ENCODE results near the gene C4BPA. TPM values are rescaled to one million over a fixed set of nuclear protein-coding genes. Genes with fewer than 3 reads are reported as not detected.

C4BPA gene
- polyA plus RNA-seq, 3 donors: 0.24 to 0.47 (median 0.40) TPM

DNA sequence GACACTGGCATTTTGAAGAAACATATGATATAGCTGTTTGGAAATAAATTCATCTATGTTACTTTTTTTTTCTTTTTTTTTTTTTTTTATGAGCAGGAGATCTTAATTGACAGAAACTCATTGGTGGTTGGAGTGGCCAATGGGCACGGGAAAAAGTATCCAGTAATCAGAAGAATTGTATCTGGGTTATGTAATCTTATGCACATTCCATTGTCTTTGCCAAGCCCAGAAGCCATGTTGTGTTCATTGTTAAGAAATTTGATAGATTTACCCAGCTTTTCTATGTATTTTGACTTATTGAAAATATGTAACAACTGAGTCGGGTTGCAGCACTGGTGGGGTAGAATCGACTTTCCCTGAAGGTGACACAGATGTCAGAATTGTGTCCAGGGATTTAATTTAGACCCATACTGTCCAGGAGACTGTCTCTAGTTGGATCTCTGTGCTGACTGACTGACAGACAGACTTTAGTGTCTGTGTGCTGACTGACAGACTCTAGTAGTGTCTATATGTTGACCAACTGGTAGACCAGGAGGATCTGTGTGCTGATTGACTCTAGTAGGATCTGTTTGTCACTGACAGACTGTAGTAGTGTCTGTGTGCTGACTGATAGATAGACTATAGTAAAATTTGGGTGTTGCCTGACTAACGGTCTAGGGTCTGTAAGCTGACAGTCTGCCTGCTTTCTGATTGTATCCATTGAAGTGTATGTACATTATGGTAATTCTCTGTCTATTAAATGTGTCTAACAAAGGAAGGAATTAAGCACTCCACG, 27.7 kb upstream of the C4BPA start:
- no peak for DNase-seq (ENCODE audit: low read depth in 3 of 3, low spot score in 2 of 3)

DNA sequence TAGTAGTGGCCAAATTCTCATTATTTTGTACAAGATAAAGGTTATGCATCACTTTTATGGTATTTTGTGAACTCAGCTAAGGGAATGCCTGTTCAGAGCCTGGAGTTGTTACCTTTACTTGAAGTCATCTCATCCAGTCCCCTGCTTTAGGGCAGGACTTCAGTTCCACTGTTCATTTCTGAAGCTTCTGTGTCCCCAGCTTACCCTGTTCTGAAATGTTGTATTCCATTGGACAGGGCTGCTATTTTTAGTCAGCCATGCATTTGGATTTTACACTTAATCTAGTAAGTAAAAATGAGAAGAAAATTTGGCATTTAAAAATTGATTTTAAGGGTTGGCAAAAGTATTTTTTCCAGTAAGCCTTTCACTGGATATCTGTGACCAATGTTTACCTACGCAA, 27.0 kb upstream of the C4BPA start:
- DNase-seq (ENCODE audit: low read depth in 3 of 3, low spot score in 2 of 3): no peak

DNA sequence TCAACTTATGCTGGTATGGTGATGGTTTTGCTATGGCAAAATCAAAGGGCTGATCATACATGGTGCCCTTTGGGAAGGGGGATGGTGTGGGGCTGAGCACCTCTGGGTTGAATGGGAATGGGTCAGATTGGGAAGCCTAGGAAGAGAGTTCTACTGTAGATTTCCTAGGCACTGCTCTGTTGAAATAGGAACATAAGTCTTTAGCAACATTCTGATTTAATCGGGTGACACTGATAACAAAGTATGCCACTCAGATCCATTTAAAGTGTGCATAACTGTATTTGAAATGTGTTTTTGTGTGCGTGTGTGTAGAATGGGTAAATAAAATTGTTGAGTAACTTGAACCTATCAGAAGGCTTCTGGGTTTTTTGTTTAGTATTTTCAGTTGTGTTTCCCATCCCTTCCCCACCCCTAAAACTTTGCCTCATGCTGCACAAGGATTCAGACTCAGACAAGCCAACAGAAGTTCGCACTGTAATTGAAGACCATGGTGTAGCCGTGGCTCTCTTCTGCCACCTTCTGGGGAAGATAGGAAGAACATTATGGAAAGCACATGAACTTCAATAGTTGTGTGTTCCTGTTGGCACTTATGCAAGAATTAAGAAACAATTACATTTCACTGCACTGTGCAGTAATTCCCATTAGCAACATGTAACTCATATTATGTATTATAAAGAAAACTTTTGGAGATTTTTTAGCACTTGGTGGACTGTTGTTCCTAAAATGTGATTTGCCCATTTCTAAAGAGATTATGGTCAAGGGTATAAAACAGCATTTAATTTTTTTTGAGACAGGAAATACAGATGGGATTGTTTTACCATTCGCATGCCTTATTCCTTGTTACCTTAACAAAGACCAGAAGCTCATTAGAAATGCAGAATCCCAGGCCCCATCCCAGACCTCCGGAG, 26.3 kb upstream of the C4BPA start:
- DNase-seq (ENCODE audit: low read depth in 3 of 3, low spot score in 2 of 3): peak in 2 of 3 donors; percentile 67 to 70

DNA sequence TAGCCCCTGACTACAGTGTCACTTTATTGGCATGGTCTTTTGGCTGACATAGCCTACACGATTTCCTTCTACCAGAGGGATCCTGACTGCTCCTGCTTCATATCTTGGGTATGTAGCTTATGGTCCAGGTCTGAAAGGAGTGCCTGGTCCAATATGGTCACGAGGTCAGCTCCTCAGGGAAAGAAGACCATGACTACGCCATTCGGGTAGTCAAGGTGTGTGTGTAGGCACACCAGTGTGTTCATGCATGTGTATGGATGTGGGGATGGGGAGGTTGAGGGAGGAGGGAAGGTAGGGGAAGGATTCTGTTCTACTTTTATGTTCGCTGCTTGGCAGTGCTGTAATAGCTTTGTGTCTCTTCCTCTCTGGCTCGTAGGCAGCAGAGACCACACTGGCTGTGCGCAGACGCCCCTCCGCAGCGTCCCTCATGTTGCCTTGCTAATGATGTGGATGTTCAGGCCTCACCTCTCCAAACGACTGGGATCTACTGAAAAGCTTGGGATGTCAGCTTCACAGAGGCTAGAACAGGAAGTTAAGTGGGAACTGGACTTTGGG, 25.4 kb upstream of the C4BPA start:
- no peak for DNase-seq (ENCODE audit: low read depth in 3 of 3, low spot score in 2 of 3)

DNA sequence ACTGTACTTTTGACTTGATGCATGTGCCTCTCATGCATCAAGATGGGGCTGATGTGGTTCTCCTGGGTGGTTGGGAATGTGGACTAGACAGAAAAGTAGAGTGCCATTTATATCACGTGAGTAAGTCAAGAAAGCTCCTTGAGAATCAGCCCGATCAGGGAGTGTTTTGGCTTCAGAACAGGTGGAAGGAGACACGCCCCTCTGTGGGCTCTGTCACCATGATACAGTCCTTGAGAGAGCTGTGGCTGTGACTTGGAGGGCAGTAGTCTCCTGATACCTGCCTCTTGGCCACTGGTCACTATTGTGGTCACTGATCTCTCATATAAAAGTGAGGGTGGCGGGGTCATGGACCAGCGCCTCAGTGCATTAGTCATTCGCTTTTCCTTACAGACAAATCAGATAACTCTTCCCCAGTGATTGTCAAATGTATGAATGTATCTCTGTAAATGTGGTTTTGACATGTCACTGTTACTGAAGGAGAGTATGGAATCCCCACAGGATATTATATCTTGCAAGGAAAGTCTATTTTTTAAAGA, 24.3 kb upstream of the C4BPA start:
- no peak for DNase-seq (ENCODE audit: low read depth in 3 of 3, low spot score in 2 of 3)

DNA sequence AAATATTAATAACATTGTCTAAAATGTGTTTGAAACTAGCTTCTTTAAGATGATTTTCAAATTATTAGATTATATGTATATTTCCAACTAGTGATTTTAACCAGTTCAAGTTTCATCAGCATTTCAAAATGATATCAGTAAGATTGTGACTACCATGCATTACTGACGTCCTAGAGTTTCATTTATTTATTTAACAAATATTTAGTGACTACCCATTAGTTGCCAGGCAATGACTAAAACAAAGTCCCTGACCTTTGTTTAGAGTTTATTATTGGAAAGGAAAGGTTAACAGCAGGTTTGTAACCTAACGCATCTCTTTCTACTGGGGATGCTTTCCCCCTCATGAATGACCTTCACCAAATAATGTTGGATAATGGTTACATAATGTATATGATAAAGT, 22.9 kb upstream of the C4BPA start:
- no peak for DNase-seq (ENCODE audit: low read depth in 3 of 3, low spot score in 2 of 3)

DNA sequence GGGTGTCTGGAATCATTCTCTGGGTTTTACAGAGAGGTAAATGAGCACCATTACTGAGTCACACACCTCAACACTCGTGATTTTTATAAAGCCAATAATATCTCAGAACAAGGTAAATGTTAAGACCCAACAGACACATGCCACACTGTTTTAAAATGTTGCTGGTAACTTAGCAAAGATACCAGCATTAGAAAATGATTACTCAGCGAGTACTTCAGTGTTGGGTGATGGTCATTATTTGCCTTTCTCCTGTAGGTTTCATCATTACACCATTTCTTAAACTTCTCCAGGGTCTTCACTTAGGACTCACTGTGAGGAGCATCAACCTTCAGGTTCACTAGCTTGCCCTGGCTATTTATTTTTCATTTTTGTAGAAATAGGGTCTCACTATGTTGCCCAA, 22.2 kb upstream of the C4BPA start:
- no peak for DNase-seq (ENCODE audit: low read depth in 3 of 3, low spot score in 2 of 3)

DNA sequence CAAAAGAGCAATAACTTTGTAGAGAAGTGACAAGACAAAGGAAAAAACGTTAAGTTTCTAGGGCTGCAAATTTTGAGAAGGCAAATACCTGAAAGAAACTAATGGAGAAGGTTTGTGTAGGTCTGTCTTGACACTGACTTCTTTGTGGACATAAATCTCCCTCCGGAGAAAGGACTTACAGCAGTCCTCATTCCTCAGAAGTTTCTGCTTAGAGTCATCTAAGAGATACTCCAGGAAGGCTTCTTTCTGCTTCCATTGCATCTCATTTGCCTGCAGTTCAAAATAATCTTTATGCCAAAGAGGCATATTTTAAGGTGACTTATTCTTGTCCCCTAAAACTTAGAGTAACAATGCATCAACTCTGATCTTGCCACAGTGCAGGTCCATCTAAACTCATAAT, 19.8 kb upstream of the C4BPA start:
- DNase-seq (ENCODE audit: low read depth in 3 of 3, low spot score in 2 of 3): no peak

DNA sequence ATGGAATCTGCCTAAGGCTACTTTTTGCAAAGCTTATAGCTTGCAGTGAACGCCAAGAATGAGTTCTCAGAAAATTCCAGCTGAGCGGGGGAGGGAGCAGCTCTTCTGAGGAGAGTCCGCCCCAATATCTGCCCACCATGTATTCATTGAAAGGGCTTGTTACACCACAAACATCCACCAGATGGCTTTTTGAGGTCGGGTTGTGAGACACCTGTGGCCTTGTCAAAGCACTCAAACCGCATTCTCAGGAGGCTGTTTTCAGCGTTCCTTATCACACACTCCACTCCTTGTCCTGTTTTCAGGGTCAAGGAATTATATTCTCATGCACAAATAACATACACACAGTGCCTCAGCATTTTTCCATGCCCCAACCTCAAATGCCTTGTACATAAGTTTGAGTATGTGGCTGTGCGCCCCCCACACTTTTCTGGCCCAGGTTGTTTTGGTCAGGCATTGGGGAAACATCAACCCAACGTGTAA, 19.3 kb upstream of the C4BPA start:
- DNase-seq (ENCODE audit: low read depth in 3 of 3, low spot score in 2 of 3): peak in 2 of 3 donors; percentile 52 to 68

DNA sequence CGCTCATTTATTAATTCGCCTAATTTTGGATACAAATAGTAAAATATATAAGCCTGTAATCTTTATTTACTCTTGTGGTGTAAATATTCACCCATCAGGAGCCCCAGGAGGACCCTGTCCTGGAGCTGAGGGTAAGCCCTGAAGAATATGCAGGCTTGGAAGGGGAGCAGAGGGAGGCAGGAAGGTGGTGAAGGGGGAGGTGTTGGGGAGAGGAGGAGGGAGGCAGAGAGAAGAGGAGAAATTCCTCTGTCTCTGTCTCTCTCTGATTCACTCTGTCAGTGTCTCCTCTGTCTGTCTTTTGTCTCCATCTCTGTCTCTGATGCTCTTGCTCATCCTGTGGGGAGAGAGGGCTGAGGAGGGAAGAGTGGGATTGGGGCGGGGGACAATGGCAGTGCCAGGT, 18.1 kb upstream of the C4BPA start:
- DNase-seq (ENCODE audit: low read depth in 3 of 3, low spot score in 2 of 3): no peak

DNA sequence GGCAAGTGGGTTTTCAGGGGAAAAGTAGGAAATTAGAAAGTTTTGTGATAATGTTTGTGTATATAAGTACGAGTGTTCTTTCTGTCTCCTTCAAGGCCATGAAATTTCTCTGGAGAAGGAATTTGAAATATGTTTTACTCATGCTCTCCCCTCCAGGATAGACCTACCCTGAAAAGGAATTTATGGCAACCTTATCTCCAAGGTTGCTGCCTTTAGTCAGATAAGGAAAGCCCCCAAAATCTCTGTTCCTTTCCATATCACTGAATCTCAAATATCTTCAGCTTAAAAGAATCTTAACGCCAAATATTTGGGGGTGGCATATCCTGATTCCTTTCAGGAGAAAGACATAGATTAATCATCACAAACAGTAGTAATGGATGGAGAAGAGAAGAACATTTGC, 15.9 kb upstream of the C4BPA start:
- DNase-seq (ENCODE audit: low read depth in 3 of 3, low spot score in 2 of 3): no peak

DNA sequence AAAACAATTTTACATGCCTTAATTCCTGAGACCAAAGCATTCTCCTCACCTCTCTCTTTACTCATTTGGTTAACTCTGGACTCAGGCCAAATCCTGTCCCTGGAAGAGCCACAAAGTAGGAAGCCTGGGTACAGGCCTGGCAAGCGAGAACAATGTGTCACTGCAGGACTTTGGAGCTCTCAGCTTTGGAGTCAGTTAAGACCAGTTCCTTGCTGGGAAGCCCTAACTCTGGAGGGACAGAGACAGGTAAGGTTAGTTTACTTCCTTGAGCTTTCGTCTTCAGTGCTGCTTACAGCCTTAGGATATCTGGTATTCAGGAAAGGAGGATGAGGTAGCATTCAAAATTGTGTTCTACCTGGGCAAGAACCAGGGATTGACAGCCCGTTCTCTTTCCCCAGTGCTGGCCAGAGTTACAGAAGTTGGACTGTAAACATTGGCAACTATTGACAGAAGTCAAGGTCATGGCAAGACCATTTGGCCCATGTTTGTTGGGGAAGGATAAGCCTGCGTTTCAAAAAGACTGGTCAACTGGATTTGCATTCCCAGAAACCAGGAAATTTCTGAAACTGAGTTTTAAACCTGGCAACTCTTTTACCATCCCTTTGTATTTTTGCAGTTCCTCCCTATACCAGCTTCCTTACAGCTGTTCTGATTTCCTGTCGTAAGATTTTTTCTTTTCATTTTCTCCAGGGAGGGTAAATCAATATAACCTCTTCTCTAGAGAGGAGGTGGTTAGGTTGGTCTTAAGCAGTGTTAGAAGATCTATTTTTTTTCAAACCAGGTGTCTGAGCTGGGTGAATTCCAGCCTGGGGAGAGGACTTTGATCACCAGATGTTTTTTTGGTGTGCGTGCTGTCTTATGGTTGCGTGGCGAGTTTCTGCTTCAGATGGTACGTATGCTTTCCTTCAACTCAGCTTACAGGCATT, 15.1 kb upstream of the C4BPA start, which contains the start of gene C4BPB:
TSS of gene C4BPB (plus strand) at position 160 of the 926 bp plus-strand sequence. CDS start at position 832, 672 bp downstream.
- DNase-seq (ENCODE audit: low read depth in 3 of 3, low spot score in 2 of 3): no peak

DNA sequence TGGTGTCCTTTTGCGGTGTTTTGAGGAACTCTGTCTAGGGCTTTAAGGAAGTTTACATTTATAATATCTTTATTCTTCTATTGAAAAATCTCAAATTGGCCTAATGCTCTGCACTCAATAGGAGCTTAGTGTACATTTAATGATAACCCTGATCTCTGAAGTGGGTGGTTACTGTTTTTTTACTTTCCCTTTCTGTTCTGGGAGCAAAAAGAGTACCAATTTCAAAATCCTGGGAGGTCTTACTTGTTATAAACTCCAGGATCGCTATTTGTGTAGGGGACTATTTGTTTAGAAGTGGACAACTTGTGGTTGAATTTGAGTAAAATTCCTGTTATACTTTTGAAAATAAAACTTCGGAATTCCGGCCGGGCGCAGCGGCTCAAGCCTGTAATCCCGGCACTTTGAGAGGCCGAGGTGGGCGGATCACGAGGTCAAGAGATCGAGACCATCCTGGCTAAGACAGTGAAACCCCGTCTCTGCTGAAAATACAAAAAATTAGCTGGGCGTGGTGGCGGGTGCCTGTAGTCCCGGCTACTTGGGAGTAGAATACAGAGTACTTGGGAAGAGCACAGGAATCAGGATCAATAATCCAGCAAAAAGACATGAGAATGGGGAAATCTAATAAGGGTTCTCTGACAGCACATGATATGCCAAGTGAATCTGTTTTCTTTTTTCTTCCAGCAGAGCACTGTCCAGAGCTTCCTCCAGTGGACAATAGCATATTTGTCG, 14.2 kb upstream of the C4BPA start:
- DNase-seq (ENCODE audit: low read depth in 3 of 3, low spot score in 2 of 3): no peak

DNA sequence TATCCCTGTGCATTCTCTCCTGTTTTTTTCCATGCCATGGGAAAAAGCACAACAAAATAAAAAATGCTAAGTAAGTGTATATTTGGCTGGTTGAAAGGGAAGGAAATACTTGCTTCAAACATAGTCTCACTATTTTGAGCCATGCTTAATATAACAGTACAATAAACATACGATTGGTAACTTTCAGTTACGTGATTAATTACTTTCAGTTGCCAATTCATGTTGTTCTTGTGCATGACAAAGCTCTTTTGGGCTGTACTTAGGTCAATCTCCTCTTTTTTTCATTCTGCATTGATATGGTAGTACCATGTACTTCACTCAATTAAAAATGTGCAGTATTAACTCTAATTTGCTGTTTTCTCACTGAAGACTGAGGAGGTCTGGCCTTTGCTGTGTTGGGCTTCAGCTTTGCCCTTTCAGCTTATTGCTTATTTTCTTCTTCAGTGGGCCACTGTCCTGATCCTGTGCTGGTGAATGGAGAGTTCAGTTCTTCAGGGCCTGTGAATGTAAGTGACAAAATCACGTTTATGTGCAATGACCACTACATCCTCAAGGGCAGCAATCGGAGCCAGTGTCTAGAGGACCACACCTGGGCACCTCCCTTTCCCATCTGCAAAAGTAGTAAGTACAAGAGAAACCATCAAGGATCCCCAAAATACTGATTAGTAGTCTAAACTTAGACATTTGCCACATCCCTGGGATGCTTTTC, 12.7 kb upstream of the C4BPA start:
- DNase-seq (ENCODE audit: low read depth in 3 of 3, low spot score in 2 of 3): no peak

DNA sequence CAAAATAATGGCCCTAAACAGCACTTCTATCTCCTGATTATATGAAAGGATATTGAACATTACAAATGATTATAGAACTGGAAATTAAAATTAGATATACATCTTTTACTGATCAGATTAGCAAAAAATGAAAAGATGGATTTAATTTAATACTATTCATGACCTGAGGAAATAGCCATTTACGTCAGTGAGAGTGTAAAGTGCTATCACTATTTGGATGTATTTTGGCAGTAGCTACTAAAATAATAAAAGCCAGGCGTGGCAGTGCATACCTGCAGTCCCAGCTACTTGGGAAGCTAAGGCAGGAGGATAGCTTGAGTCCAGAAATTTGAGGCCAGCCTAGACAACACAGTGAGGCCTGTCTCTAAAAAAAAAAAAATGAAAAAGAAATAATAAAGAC, 10.1 kb upstream of the C4BPA start:
- DNase-seq (ENCODE audit: low read depth in 3 of 3, low spot score in 2 of 3): no peak

DNA sequence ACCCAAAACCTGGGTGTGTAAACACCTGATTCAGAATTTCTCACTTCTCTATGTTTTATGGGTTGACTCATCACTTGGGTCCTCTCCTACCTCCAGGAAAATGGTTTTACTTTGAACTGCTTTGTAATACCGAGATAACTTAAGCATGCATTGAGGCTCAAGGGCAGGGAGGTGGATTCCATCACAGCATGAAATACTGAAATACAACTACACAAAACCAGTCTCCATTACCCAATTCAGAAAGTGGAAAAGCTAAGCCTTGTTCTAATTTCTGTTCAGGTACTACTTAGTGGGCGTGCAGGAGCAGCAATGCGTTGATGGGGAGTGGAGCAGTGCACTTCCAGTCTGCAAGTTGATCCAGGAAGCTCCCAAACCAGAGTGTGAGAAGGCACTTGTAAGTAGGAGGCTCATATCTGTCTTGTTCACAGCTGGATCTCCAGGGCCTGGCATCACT, 6.1 kb upstream of the C4BPA start:
- no peak for DNase-seq (ENCODE audit: low read depth in 3 of 3, low spot score in 2 of 3)

DNA sequence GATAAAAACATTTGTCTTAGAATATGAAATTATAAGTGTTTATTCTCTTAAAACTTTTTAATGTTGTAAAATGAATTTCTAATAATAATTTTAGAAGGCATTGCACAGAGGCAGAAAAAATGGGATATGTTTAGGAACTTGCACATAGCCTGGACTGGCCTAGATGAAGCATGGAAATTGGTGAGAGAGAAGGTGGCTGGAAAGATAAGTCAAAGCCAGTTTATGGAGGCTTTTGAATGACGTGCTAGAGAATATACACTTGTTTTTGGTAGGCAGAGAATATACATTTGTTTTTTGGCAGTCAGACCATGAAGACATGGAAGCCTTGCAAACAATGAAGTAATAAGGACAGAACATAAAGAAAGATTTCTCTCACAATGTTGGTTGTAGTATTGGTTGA, 2.3 kb upstream of the C4BPA start:
- DNase-seq (ENCODE audit: low read depth in 3 of 3, low spot score in 2 of 3): no peak

DNA sequence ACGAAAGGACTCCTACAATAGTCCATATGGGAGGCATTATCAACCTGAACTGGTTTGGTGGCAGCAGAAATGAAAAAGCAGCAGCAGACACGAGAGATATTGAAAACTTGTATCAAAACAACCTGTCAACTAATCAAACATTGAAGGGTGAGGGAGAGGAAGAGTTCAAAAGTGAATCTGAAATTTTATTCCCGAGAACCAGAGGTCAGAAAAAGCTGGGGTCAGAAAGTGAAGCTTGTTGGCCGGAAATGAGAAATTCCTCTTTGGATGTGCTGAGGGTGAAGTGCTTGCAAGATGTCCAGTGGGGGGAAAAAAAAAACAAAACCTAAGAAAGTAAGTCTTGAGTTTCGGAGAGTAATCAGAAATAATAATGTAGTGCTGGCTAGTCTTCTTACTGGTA, 1.9 kb upstream of the C4BPA start:
- DNase-seq (ENCODE audit: low read depth in 3 of 3, low spot score in 2 of 3): no peak

DNA sequence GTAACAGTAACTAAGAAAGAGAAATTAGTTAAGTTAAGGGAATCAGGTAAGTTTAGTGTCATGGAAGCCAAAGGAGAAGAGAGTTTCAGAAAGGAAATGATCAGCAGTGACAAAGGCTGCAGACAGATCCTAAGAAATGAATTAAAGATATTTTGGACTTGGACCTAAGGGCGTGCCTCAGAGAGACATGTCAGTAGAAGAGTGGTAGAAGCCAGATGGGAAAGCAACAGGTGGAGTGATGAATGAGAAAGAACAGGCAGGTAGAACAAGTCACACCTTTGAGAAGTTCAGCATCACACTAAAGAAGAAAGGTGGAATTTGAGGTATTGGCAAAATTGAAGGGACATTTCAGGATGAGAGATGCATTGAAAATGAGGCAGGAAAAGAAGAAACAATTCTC, 1.4 kb upstream of the C4BPA start:
- DNase-seq (ENCODE audit: low read depth in 3 of 3, low spot score in 2 of 3): no peak
